Mucosa of stomach (tissue), 1 donor: Measurements from ENCODE around the gene PTGER3.

Experiments used
- H3K27me3 ChIP-seq: one replicate; pipeline ENCODE4 v1.7.0; 2013; ENCODE audit warnings: mild to moderate bottlenecking, low read length; ENCODE audit not compliant: control insufficient read depth, insufficient read depth
- H3K36me3 ChIP-seq: one replicate; pipeline ENCODE4 v1.7.0; 2013; ENCODE audit warnings: low read length; ENCODE audit not compliant: control insufficient read depth, insufficient read depth
- H3K4me1 ChIP-seq: one replicate; pipeline ENCODE4 v1.7.0; 2013; ENCODE audit warnings: mild to moderate bottlenecking, low read length; ENCODE audit not compliant: control insufficient read depth, insufficient read depth
- H3K4me3 ChIP-seq: one replicate; pipeline ENCODE4 v1.7.0; 2013; ENCODE audit warnings: low read length
- H3K9ac ChIP-seq: one replicate; pipeline ENCODE4 v1.7.0; 2013; ENCODE audit warnings: mild to moderate bottlenecking, low read length, moderate library complexity
- H3K9me3 ChIP-seq: one replicate; pipeline ENCODE4 v1.7.0; 2013; ENCODE audit warnings: mild to moderate bottlenecking, low read length, moderate library complexity; ENCODE audit not compliant: control insufficient read depth
- donor health status: Pancreatic carcinoma.

The PTGER3 gene

DNA sequence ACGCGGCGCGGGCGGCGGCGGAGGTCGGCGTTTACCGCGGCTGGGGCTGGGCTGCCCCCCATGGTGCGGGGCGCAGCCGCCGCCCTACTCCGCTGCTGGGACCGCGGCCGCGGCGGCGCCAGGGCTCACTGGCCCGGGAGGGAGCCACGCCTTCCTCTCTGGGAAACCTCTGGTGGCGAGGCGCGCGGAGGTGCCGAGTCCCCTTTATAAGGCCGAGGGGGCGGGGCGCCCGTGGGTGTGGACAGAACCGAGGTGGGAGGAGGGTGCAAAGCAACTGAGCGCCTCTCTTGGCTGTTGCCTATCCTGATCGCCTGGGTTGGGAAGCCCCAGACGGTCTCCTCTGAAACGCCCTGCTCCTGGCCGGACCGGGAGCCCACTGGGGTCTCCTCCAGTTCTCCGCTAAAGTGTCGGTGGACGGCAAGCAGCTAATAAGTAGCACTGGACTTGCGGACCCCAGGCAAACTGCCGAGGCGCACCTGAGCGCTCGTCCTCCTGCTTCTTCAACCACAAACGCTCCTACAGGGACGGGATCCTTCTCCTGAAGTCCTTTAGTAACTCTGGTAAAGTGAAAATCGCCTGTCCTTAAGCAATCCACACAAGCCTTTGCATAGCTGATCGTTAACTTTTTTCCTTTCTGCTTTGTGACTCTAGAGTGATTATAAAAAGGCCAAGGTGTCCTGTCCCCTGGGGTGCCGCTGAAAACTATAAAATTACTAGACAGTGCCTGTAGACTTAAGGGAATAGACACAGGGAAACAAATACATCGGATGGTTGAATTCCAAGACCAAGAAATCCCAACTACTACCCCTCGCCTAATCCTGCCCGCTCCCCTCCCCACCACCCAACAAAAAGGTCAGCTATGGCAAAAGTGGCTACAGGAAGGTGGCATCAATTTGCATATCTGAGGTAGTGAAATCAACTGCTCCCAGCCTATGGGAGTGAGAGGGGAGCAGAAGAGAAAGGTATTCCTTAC, at the start of gene PTGER3:
Gene PTGER3, minus strand, starts transcription at position 182 of the 973 bp plus-strand sequence. CDS start 239 bp downstream, outside the sequence.
- Histone ChIP-seq H3K27me3 (peaks cover 40% of the 10 kb centered on the region), H3K4me1 (peaks cover 4% of the 10 kb centered on the region), H3K36me3 (no peaks in the 10 kb centered on the region), H3K9me3 (no peaks in the 10 kb centered on the region), H3K4me3 (peak within 1 kb of the TSS; percentile 21), H3K9ac (no peak within 1 kb of the TSS)

GRCh38 chr1:71094913-71095312, 47.3 kb upstream of the PTGER3 start:
- no peaks in the 10 kb centered on the region for H3K9me3 ChIP-seq
- H3K27me3 ChIP-seq, result no peaks in the 10 kb centered on the region
- H3K36me3 ChIP-seq, result no peaks in the 10 kb centered on the region
- no peaks in the 10 kb centered on the region for H3K4me1 ChIP-seq
- no peak overlapping the region for H3K4me3 ChIP-seq
- H3K9ac ChIP-seq, result no peak overlapping the region

DNA sequence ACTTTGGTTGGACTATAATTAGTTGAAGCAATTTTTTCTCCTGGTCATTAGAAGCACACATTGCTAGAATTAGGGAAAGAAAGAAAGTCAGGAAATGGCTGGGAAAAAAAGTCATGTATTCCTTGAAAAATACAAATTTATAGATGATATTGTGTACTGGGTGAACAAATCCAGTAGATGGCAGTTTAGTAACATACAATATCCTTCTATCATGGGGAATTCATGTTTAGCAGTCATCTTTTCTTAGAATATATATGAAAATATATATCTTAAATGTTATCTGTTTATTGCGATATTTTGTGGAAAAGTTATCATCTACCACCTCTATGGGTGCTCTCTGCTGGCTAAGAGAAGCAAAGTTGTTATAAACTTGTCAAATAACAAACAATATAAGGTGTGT, 46.3 kb upstream of the PTGER3 start:
- H3K9me3 ChIP-seq, result no peaks in the 10 kb centered on the region
- H3K4me1 ChIP-seq, result no peaks in the 10 kb centered on the region
- no peaks in the 10 kb centered on the region for H3K27me3 ChIP-seq
- no peaks in the 10 kb centered on the region for H3K36me3 ChIP-seq
- H3K9ac ChIP-seq, result no peak overlapping the region
- H3K4me3 ChIP-seq, result no peak overlapping the region

- H3K36me3 ChIP-seq, result no peaks in the 10 kb centered on the region
- no peaks in the 10 kb centered on the region for H3K9me3 ChIP-seq
- H3K4me3 ChIP-seq, result no peak overlapping the region
- no peaks in the 10 kb centered on the region for H3K4me1 ChIP-seq
- H3K27me3 ChIP-seq, result no peaks in the 10 kb centered on the region
- H3K9ac ChIP-seq, result no peak overlapping the region
Measured at GRCh38 chr1:71089536-71090270, 42.1 kb upstream of the PTGER3 start.

DNA sequence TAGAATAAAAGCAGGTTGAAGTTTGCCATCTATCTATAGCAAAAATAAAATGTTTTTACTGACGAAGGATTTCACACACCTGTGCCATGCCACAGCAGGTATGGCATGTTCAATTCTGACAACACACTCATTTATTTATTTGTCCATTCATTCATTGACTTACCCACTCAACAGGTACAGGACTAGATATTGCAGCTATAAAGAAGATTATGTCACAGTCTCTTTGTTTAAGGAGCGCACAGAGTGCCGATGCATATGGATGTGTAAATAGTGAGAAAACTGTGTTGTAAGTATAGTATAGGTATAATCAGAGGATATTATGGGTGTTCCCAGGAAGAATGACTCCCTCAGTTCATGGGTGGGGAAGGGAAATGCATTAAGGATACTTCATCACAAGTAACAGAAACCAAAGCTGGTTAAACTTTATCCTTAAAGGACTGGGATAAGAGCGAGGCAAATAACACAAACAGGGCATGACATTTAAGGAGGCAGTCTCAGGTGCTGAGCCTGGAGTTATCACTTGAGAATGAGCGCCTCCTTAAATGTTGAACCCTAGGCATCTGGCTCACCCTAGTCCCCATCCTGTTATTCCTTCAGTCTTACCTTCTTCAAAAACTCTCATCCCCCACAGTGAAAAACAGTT, 41.1 kb upstream of the PTGER3 start:
- no peak overlapping the region for H3K9ac ChIP-seq
- H3K4me1 ChIP-seq, result no peaks in the 10 kb centered on the region
- no peak overlapping the region for H3K4me3 ChIP-seq
- H3K36me3 ChIP-seq, result no peaks in the 10 kb centered on the region
- H3K9me3 ChIP-seq, result no peaks in the 10 kb centered on the region
- no peaks in the 10 kb centered on the region for H3K27me3 ChIP-seq

GRCh38 chr1:71087713-71088112, 40.1 kb upstream of the PTGER3 start:
- Histone ChIP-seq H3K4me1 (no peaks in the 10 kb centered on the region), H3K9me3 (no peaks in the 10 kb centered on the region), H3K4me3 (no peak overlapping the region), H3K36me3 (no peaks in the 10 kb centered on the region), H3K9ac (no peak overlapping the region), H3K27me3 (no peaks in the 10 kb centered on the region)

DNA sequence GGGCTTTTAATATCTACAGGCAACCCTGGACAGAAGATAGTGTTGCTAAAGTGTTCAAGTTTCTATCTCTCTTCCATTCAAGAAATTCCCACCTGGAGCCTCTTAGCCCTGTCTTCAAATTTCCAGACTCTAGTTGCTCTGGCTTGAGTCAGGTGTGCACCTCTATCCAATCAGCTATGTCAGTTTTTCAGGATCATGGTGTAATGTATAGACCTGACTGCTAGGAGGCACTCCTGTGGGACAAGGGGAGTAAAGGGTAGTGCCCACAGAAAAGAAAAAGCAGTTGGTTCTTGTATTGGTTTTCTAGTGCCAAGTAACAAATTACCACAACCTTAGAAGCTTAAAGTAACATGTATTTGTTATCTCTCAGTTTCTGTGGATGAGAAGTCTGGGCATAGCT, 39.4 kb upstream of the PTGER3 start:
- H3K9me3 ChIP-seq, result no peaks in the 10 kb centered on the region
- no peak overlapping the region for H3K4me3 ChIP-seq
- no peak overlapping the region for H3K9ac ChIP-seq
- H3K36me3 ChIP-seq, result no peaks in the 10 kb centered on the region
- no peaks in the 10 kb centered on the region for H3K4me1 ChIP-seq
- no peaks in the 10 kb centered on the region for H3K27me3 ChIP-seq

DNA sequence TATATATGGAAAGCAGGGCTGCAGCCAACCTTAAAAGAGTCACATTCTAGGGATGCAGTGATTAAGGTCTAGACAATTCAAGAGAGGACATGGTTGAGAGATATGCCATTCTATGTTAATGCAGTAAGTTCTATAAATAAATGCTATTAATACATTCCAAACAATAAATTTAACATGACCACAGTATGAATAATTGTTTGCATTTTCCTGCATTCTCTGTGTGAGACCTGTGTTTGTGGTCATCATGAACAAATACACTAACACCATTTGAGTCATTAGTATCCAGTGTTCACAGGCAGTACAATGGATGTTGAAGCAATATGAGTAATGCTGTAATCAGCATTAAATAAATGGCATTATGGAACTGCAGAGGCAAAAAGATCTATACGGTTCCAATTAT, 38.7 kb upstream of the PTGER3 start:
- no peak overlapping the region for H3K9ac ChIP-seq
- H3K9me3 ChIP-seq, result no peaks in the 10 kb centered on the region
- H3K27me3 ChIP-seq, result no peaks in the 10 kb centered on the region
- no peak overlapping the region for H3K4me3 ChIP-seq
- H3K36me3 ChIP-seq, result no peaks in the 10 kb centered on the region
- peaks cover 4% of the 10 kb centered on the region for H3K4me1 ChIP-seq

DNA sequence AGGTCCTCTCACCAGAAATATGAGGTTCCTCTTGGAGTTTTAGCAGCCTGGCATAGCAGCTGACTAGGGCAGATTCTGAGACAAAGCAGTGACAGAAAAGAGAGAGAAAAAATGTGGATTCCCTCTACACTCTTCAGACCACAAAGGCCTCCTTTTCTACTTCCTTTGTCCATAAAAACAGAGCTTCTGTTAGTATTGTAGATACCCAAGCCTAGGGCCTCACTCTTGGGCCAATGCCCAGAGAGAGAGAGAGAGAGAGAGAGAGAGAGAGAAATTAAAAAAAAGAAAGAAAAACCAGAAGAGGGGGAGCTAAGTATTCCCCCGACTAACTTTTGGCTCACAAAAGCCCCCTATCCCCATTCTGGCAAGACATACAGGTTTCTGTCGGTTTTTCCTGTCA, 35.7 kb upstream of the PTGER3 start:
- H3K4me1 ChIP-seq, result peaks cover 13% of the 10 kb centered on the region
- no peaks in the 10 kb centered on the region for H3K27me3 ChIP-seq
- H3K4me3 ChIP-seq, result no peak overlapping the region
- no peaks in the 10 kb centered on the region for H3K36me3 ChIP-seq
- no peak overlapping the region for H3K9ac ChIP-seq
- no peaks in the 10 kb centered on the region for H3K9me3 ChIP-seq

GRCh38 chr1:71081697-71082080, 34.1 kb upstream of the PTGER3 start:
- Histone ChIP-seq H3K9me3 (no peaks in the 10 kb centered on the region), H3K27me3 (no peaks in the 10 kb centered on the region), H3K36me3 (no peaks in the 10 kb centered on the region), H3K4me1 (peaks cover 13% of the 10 kb centered on the region), H3K4me3 (peak overlapping the region; percentile 97), H3K9ac (no peak overlapping the region)

DNA sequence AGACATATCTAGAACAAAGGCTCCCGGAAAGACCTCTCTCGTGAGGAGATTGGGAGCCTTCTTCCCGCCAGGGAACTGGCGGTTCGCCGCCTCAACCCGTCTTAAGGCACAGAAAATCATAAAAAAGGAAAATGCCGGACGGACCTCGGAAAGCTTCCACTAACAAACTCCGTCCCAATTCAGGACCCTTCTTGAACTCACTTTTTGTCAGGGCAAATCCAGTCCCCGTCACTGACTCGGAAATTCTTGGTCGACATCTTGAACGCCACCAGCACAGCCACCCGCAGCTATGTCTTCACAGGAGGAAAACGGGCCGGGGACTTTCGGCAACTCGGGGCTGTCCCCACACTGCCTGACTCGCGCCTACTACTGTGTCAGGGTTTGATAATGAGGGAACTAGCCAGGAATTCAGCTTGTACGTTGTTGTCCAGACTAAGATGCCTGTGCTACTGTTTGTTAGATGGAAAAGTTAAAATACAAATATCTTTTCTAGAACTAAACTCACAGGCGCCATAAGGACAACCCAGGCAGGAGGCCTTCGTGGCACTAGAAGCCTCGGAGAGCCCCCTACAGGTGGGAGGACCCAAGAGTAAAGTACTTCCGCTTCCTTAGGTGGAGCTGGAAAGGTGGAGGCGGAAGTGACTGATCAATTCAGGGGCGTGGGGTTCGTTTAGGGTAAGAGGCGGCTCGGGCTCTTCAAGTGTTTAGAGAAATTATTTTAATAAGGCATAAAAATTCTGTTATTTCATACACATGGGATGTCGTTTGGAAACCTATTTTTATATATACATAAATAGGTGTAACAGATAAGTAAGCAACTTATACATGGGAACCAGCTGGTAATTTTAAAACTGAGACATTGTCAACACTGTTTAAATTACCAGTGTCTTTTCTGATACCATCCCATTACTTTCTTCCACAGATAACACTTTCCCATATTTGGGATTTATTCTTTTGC, 33.4 kb upstream of the PTGER3 start, which contains the start of gene ZRANB2:
Gene ZRANB2, minus strand, starts transcription at position 297 of the 958 bp plus-strand sequence. Its CDS starts 40 bp downstream, at position 257.
- peaks cover 13% of the 10 kb centered on the region for H3K4me1 ChIP-seq
- peak within 1 kb of the TSS; percentile 97 for H3K4me3 ChIP-seq
- H3K9me3 ChIP-seq, result no peaks in the 10 kb centered on the region
- H3K9ac ChIP-seq, result peak within 1 kb of the TSS; percentile 97
- no peaks in the 10 kb centered on the region for H3K27me3 ChIP-seq
- no peaks in the 10 kb centered on the region for H3K36me3 ChIP-seq
